Measurements from ENCODE around the gene DLGAP1. TPM values are rescaled to one million over a fixed set of nuclear protein-coding genes. Genes with fewer than 3 reads are reported as not detected.

DLGAP1 gene
- total and polyA plus RNA-seq, 2 of the 4 experiments (the other 2 are of a cell fraction), result under 0.01 to 0.09 TPM

DNA sequence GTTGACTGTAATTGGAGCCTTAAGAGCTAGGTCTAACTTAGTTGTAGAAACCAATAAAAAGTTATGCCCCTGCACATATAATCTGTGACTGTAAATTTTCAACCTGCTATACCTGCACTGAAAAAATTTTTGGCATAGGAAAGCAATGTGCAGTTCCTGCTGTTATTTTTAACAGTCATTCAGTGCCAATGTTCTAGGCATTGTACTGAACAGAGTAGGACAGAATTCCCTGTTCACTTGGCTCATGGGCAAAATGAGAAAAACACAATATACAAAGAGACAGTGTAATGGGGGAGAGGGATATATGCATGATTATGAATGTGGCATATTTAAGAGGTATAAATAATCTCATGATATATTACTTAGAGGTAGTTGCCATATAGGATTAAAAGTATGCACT, 547.2 kb downstream of the DLGAP1 start:
- dilution Hi-C loops (cut with HindIII; ENCODE audit: low sequenced_read_pairs, unreplicated experiment) (no loop called here), intact Hi-C loops (cut with micrococcal nuclease) (no loop called here), in situ Hi-C loops (cut with MboI; ENCODE audit: low sequenced_read_pairs) (no loop called here)
- Histone ChIP-seq H2AFZ (replicated peaks; ENCODE audit: low read length, poor library complexity) (no peak overlapping the region), H3K4me1 (ENCODE audit: control insufficient read depth, insufficient read depth, low read length) (peaks cover 6% of the 10 kb centered on the region), H3K36me3 (ENCODE audit: control insufficient read depth, insufficient read depth, low read length) (no peaks in the 10 kb centered on the region), H3K27ac (ENCODE audit: insufficient read depth, low read length) (no peak overlapping the region), H4K8ac (ENCODE audit: low read depth in 2 of 2, low read length in 2 of 2) (no peak overlapping the region), H2BK120ac (ENCODE audit: low read depth, low read length) (no peak overlapping the region), H3K18ac (ENCODE audit: low read depth, low read length) (no peak overlapping the region), H3K14ac (replicated peaks; ENCODE audit: low read depth, low read length) (no peak overlapping the region), H2AK9ac (replicated peaks; ENCODE audit: low read depth, low read length, poor library complexity) (no peak overlapping the region), H3K27me3 (ENCODE audit: control insufficient read depth, insufficient read depth, low read length) (no peaks in the 10 kb centered on the region), H2BK15ac (ENCODE audit: low read depth, low read length) (no peak overlapping the region), H3K4ac (ENCODE audit: low read depth, low read length) (no peak overlapping the region), H3K56ac (ENCODE audit: extremely low read depth, insufficient read depth, low read length) (no peak overlapping the region), H2AK5ac (ENCODE audit: low read depth, low read length) (no peak overlapping the region), H2BK5ac (ENCODE audit: low read depth, low read length, poor library complexity, severe bottlenecking) (no peak overlapping the region), H3K79me1 (ENCODE audit: low read depth in 1 of 2, low read length in 2 of 2) (no peaks in the 10 kb centered on the region), H4K20me1 (ENCODE audit: insufficient read depth, low read length) (no peaks in the 10 kb centered on the region), H3K4me2 (ENCODE audit: low read depth, low read length) (no peak overlapping the region), H3K23ac (ENCODE audit: low read depth, low read length) (no peak overlapping the region), H3K4me3 (ENCODE audit: insufficient read depth, low read depth, low read length) (no peak overlapping the region), H3K9ac (ENCODE audit: low read depth, low read length) (no peak overlapping the region), H4K91ac (ENCODE audit: insufficient read depth, low read depth, low read length) (no peak overlapping the region), H2BK20ac (ENCODE audit: low read depth, low read length) (no peak overlapping the region), H3K9me3 (ENCODE audit: control insufficient read depth, insufficient read depth, low read length) (no peaks in the 10 kb centered on the region), H4K5ac (ENCODE audit: low read depth, low read length) (no peak overlapping the region), H3K9me1 (ENCODE audit: insufficient read depth, low read length) (peaks cover 2% of the 10 kb centered on the region)
- no peak for DNase-seq
- ChIA-PET CTCF (no interaction called here), POLR2A (ENCODE audit: unreplicated experiment) (no interaction called here)
- BruUV-seq (replicated peaks), result no TSS peak
- ATAC-seq (ENCODE audit: low read depth), result no peak
- no peak for TF ChIP-seq FOS (IDR thresholded peaks at IDR 0.05; ENCODE audit: low read depth, low read length)
- TF ChIP-seq MXI1 (IDR thresholded peaks at IDR 0.05; ENCODE audit: borderline replicate concordance, low read depth, low read length), result no peak
- no peak for TF ChIP-seq MAFK (IDR thresholded peaks at IDR 0.05; ENCODE audit: low read depth, low read length)
- no peak for TF ChIP-seq RCOR1 (IDR thresholded peaks at IDR 0.05; ENCODE audit: insufficient replicate concordance, low read length)
- no peak for TF ChIP-seq NFE2L2 (IDR thresholded peaks at IDR 0.05; ENCODE audit: low read depth, low read length)
- TF ChIP-seq, protein P1, sequence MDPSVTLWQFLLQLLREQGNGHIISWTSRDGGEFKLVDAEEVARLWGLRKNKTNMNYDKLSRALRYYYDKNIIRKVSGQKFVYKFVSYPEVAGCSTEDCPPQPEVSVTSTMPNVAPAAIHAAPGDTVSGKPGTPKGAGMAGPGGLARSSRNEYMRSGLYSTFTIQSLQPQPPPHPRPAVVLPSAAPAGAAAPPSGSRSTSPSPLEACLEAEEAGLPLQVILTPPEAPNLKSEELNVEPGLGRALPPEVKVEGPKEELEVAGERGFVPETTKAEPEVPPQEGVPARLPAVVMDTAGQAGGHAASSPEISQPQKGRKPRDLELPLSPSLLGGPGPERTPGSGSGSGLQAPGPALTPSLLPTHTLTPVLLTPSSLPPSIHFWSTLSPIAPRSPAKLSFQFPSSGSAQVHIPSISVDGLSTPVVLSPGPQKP (IDR thresholded peaks at IDR 0.05; ENCODE audit: borderline replicate concordance, low read depth, low read length), result no peak
- no peak for TF ChIP-seq RAD21 (IDR thresholded peaks at IDR 0.05; ENCODE audit: low read length)
- TF ChIP-seq CEBPB (IDR thresholded peaks at IDR 0.05; ENCODE audit: low read depth, low read length), result no peak
- TF ChIP-seq CHD1 (IDR thresholded peaks at IDR 0.05; ENCODE audit: low read depth, low read length), result no peak
- TF ChIP-seq MAZ (IDR thresholded peaks at IDR 0.05; ENCODE audit: borderline replicate concordance, low read depth, low read length), result no peak
- TF ChIP-seq RFX5 (IDR thresholded peaks at IDR 0.05; ENCODE audit: low read depth, low read length), result no peak
- TF ChIP-seq POLR2A (IDR thresholded peaks at IDR 0.05; ENCODE audit: low read depth, low read length), result no peak
- TF ChIP-seq, protein P2, sequence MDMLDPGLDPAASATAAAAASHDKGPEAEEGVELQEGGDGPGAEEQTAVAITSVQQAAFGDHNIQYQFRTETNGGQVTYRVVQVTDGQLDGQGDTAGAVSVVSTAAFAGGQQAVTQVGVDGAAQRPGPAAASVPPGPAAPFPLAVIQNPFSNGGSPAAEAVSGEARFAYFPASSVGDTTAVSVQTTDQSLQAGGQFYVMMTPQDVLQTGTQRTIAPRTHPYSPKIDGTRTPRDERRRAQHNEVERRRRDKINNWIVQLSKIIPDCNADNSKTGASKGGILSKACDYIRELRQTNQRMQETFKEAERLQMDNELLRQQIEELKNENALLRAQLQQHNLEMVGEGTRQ (IDR thresholded peaks at IDR 0.05; ENCODE audit: low read depth, low read length), result no peak
- TF ChIP-seq, protein P3, sequence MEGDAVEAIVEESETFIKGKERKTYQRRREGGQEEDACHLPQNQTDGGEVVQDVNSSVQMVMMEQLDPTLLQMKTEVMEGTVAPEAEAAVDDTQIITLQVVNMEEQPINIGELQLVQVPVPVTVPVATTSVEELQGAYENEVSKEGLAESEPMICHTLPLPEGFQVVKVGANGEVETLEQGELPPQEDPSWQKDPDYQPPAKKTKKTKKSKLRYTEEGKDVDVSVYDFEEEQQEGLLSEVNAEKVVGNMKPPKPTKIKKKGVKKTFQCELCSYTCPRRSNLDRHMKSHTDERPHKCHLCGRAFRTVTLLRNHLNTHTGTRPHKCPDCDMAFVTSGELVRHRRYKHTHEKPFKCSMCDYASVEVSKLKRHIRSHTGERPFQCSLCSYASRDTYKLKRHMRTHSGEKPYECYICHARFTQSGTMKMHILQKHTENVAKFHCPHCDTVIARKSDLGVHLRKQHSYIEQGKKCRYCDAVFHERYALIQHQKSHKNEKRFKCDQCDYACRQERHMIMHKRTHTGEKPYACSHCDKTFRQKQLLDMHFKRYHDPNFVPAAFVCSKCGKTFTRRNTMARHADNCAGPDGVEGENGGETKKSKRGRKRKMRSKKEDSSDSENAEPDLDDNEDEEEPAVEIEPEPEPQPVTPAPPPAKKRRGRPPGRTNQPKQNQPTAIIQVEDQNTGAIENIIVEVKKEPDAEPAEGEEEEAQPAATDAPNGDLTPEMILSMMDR (conservative IDR thresholded peaks at IDR 0.05; ENCODE audit: low read depth, low read length), result no peak
